ENCODE results near the gene SNTA1. TPM values are rescaled to one million over a fixed set of nuclear protein-coding genes. Genes with fewer than 3 reads are reported as not detected.
"Not testable (repeated sequence)": the region's sequence is repeated elsewhere in the genome, so short reads cannot be mapped to it uniquely, and the experiment has no call there.

Gene SNTA1
- total RNA-seq, 3 donors from 2014 or later = 1.2 to 2.7 (median 2.4) TPM

DNA sequence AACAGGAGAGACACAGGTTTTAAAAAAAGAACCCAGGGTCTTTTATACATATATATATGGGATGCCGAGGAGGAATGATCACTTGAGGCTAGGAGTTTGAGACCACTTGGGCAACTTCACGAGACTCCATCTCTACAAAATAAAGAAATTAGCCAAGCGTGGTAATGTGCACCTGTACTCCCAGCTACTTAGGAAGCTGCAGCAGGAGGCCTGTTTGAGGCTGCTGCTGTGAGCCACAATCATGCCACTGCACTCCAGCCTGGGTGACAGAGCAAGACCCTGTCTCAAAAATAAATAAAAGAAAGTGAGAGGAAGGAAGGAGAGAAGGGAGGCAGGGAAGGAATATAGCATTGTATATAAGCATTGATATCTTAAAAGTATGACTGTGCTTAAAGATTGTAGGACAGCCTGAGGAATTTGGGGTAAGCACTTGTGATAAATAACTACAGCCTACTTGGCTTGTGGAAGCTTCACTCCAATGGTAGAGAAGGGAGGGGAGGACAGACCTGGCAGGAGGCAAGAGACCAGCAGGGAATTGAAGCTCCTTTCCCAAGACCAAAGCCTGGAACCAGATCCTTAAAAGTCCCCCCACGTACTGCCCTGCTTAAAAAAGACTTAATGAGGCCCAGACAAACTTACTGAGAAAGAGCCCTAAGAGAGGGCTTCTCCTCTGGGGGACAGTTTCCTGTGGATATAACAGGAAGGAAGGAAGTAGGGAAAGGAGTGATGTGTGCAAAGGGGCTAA, 2.5 kb upstream of the SNTA1 start:
- H3K27me3 Mint-ChIP-seq (ENCODE audit: low read depth) = no peaks in the 10 kb centered on the region
- DNase-seq (no peak), ATAC-seq (no peak)
- no peak overlapping the region for H3K4me3 Mint-ChIP-seq
- peaks cover 13% of the 10 kb centered on the region for H3K4me1 Mint-ChIP-seq (ENCODE audit: low read depth)
- no peaks in the 10 kb centered on the region for H3K36me3 Mint-ChIP-seq (ENCODE audit: insufficient read depth)
- peaks cover 4% of the 10 kb centered on the region for H3K9me3 Mint-ChIP-seq

DNA sequence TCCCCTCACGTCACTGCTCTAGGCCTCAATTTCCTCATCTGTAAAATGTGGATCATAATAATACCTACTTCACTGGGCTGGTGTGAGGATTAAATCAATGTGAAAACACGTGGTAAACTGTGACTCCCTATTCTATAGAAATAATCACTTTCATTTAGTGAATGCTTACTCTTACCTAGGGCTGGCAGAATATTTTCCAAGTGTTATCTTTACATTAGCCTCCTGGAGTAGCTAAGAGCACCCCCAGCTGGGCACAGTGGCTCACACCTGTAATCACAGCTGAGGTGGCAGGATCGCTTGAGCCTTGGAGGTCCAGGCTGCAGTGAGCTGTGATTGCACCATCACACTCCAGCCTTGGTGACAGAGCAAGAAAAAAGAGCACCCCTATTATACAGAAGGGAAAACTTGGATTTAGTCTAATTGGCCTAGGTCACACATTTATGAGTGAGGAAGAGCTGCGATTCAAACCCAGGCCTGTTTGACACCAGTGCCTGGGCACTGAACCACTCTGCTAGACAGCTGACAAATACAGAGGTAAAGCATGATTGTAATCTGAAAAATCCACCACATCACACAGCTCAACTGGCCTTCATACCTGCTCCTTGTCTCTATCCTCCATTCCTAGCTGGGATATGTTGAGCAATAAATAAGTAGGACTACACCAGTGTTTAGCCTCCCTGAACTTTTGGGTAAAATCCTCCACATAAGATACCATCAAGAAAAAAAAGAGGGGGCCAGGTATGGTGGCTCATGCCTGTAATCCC, 1.4 kb upstream of the SNTA1 start:
- no peak for ATAC-seq

DNA sequence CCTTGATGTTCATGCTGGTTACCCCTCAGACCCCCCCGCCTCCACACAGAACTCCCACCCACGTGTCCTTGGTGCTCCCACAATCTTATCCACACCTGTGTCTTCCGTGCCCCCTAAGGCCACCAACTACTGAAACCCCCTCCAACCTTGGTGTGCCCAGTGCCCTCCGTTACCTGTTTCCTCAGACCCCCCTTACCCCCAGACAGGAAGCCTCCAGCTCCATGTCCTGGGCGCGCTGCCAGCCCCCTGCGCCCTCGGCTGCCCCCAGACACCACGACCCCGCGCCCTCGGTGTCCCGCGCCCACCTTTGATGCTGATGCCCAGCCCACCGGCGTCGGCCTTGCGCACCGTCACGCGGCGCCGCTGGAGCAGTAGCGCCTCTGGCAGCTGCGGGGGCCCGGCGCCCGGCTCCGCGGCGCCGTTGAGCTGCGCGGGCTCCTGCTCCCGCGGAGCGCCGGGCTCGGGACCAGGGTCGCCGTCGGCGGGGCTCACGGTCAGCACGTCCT, 504 bp downstream of the SNTA1 start:
- H3K9me3 Mint-ChIP-seq = no peaks in the 10 kb centered on the region
- ATAC-seq = peak; percentile 47 to 59
- no peaks in the 10 kb centered on the region for H3K36me3 Mint-ChIP-seq (ENCODE audit: insufficient read depth)
- H3K4me1 Mint-ChIP-seq (ENCODE audit: low read depth) = peaks cover 13% of the 10 kb centered on the region
- H3K4me3 Mint-ChIP-seq = peak overlapping the region; percentile 76
- H3K27me3 Mint-ChIP-seq (ENCODE audit: low read depth) = no peaks in the 10 kb centered on the region
- DNase-seq = peak; percentile 12

More for the DNA sequence above, 1.4 kb upstream of the SNTA1 start:
- H3K36me3 Mint-ChIP-seq (ENCODE audit: insufficient read depth) = no peaks in the 10 kb centered on the region
- peaks cover 13% of the 10 kb centered on the region for H3K4me1 Mint-ChIP-seq (ENCODE audit: low read depth)
- peak; percentile 20 for DNase-seq
- H3K4me3 Mint-ChIP-seq = peak overlapping the region; percentile 88
- H3K9me3 Mint-ChIP-seq = peaks cover 4% of the 10 kb centered on the region
- no peaks in the 10 kb centered on the region for H3K27me3 Mint-ChIP-seq (ENCODE audit: low read depth)

DNA sequence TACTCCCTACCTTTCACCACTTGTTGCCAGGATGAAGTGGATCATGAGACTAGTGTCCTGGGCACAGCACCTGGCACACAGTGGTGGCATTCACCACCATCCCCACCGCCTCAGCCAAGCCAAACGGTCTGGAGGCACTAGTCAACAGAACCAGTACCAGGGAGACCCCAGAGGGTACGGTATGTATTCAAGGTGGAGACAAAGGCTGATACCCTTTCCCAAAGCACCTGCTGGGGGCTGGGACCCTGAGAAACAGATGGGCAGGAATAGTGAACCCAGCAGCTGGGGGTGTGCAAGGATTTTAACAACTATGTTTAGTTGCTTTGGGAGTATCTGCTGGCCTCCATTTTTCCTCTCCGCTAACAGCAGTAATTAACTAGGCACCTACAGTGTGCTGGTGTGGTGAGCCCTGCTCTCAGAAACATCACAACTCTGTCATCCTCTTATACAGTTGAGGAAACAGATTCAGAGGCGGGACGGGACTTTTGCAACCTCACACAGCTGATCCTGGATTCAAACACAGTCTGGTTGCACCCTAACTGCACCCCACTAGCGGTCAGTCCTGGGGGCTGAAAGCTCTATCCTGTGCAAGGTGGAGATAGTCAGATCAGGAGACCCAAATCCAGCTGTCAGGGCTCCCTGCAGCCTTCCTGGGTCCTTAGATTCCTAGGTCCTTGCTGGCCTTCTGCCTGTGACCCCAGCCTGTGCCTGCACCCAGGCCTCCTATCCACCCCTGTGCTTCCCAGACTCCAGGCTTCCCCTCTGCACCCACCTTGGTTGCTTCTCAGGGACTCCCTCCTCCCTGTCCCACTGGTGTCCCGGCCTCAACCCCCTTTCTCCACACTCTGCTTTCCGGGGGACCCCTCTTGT, 1.2 kb downstream of the SNTA1 start:
- DNase-seq (no peak), ATAC-seq (no peak)
- H3K4me1 Mint-ChIP-seq (ENCODE audit: low read depth) = peaks cover 13% of the 10 kb centered on the region
- H3K9me3 Mint-ChIP-seq = no peaks in the 10 kb centered on the region
- no peaks in the 10 kb centered on the region for H3K36me3 Mint-ChIP-seq (ENCODE audit: insufficient read depth)
- no peaks in the 10 kb centered on the region for H3K27me3 Mint-ChIP-seq (ENCODE audit: low read depth)
- peak overlapping the region; percentile 76 for H3K4me3 Mint-ChIP-seq

DNA sequence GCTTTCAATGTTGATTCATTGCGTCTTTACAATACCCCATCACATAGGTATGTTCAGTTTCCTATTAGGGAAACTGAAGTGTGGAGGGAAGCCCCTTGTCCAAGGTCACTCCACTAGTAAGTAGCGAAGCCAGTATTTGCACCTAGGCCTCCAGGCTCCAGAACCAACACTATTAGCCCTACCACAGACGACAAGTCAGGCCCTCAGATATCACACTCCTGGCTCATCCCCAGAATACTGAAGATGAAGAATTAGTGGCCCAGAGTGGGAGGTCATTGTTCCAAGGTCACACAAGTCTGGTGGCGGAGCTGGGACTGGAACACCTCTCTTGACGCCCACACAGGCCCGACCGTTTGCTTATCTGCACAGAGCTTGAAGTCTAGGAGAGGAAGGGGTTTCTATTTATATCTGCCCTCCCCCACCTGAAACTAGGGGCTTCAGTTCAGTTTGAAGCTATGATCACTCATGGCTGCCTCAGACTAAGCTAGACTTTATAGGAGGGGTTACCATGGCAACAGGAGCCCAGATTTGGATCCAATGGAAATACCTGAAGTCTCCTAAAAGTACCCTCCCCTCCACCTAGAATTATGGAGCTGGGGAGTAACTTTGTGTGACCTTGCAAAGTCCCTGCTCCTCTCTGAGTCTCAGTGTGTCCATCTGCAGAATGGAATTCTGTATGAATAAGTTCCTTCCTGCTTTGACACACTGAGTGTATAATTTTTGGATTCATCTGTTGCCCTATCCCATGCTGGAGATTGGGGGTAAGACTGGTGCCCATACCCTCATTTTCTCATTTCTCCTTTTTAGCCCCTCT, 2.2 kb downstream of the SNTA1 start:
- ATAC-seq (no peak), DNase-seq (no peak)
- Mint-ChIP-seq H3K36me3 (ENCODE audit: insufficient read depth) (no peaks in the 10 kb centered on the region), H3K4me1 (ENCODE audit: low read depth) (peaks cover 13% of the 10 kb centered on the region), H3K9me3 (no peaks in the 10 kb centered on the region), H3K4me3 (peak overlapping the region; percentile 76), H3K27me3 (ENCODE audit: low read depth) (no peaks in the 10 kb centered on the region)

DNA sequence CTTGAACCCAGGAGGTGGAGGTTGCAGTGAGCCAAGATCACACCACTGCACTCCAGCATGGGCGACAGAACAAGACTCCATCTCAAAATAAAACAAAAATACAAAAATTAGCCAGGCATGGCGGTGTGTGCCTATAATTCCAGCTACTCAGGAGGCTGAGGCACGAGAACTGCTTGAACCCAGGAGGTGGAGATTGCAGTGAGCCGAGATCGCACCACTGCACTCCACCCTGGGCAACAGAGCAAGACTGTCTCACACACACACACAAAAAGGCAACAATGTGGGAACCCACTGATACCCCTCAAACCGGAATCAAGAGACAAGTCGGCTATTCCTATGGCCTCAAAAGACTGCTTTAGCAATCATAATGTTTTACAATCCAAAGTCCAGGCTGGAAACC, 3.0 kb downstream of the SNTA1 start:
- H3K4me3 Mint-ChIP-seq; H3K36me3 Mint-ChIP-seq (ENCODE audit: insufficient read depth); DNase-seq; H3K9me3 Mint-ChIP-seq; ATAC-seq; H3K27me3 Mint-ChIP-seq (ENCODE audit: low read depth): not testable (repeated sequence)
- peaks cover 13% of the 10 kb centered on the region for H3K4me1 Mint-ChIP-seq (ENCODE audit: low read depth)

DNA sequence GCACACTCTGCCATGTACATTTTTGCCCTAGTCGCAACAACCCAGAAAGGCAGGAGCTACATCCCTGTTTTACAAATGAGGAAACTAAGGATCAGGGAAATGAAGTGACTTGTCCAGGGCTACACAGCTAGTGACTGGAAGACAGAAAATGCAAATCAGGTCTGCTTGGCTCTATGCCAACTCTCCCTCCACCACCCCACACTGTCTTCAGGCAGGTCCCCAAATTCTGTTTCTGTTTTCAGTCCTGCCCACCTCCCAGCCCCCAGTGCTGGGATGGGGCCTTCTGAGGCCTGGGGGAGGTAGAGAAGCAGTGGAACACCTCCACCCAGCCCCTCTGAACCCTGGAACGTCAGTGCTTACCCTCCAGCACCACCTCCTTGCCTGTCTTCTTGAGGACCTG, 5.1 kb downstream of the SNTA1 start:
- no peak for ATAC-seq

DNA sequence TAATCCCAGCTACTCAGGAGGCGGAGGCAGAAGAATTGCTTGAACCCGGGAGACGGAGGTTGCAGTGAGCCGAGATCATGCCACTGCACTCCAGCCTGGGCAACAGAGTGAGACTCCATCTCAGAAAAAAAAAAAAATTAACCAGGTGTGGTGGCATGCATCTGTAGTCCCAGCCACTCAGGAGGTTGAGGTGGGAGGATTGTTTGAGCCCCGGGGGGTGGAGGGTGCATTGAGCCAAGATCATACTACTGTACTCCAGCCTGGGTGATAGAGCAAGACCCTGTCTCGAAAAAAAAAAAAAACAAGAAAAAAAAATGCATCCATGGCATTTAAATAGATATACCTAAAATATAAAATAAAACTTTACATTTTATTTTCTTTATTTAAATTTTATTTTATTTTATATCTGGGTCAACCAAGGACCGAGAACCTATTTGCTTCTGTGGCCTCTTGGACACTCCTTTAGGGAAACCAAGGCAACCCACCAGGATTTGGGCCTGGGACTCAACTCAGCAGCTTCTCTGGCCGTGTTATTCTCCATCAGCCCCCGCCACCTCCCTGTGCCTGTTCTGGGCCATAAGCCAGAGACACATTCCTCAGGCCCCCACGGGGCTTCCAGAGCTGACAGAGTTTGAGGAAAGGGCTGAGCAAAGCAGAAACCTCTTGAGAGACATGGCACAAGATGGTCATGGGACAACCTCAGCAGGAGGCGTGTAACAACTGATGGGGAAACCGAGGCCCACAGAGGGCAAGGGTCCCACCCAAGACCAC, 6.2 kb downstream of the SNTA1 start:
- Mint-ChIP-seq H3K27me3 (ENCODE audit: low read depth) (no peaks in the 10 kb centered on the region), H3K36me3 (ENCODE audit: insufficient read depth) (no peaks in the 10 kb centered on the region), H3K9me3 (no peaks in the 10 kb centered on the region), H3K4me3 (no peak overlapping the region), H3K4me1 (ENCODE audit: low read depth) (peaks cover under 1% of the 10 kb centered on the region)
- no peak for DNase-seq
- ATAC-seq = no peak

More for the DNA sequence above, 5.1 kb downstream of the SNTA1 start:
- no peaks in the 10 kb centered on the region for H3K9me3 Mint-ChIP-seq
- no peak overlapping the region for H3K4me3 Mint-ChIP-seq
- no peaks in the 10 kb centered on the region for H3K27me3 Mint-ChIP-seq (ENCODE audit: low read depth)
- H3K4me1 Mint-ChIP-seq (ENCODE audit: low read depth) = peaks cover 1% of the 10 kb centered on the region
- no peak for DNase-seq
- no peaks in the 10 kb centered on the region for H3K36me3 Mint-ChIP-seq (ENCODE audit: insufficient read depth)

DNA sequence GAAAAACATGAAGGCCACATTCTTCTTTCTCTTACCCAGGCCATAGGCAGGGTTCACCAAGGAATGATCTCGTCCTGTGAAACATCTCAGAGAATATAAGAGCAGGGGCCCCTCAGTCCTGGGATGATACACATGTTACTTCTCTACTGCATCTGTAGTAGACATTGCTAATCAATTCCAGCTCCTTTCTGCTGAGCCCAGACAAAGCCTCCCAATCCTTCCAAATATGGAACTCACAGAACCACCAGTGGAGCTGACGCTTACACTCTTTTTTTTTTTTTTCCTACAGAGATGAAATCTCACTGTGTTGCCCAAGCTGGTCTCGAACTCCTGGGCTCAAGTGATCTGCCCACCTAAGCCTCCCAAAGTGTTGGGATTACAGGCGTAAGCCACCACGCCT, 9.1 kb downstream of the SNTA1 start:
- Mint-ChIP-seq H3K4me3 (no peak overlapping the region), H3K9me3 (no peaks in the 10 kb centered on the region), H3K4me1 (ENCODE audit: low read depth) (no peaks in the 10 kb centered on the region), H3K36me3 (ENCODE audit: insufficient read depth) (no peaks in the 10 kb centered on the region), H3K27me3 (ENCODE audit: low read depth) (no peaks in the 10 kb centered on the region)
- DNase-seq = no peak
- no peak for ATAC-seq

DNA sequence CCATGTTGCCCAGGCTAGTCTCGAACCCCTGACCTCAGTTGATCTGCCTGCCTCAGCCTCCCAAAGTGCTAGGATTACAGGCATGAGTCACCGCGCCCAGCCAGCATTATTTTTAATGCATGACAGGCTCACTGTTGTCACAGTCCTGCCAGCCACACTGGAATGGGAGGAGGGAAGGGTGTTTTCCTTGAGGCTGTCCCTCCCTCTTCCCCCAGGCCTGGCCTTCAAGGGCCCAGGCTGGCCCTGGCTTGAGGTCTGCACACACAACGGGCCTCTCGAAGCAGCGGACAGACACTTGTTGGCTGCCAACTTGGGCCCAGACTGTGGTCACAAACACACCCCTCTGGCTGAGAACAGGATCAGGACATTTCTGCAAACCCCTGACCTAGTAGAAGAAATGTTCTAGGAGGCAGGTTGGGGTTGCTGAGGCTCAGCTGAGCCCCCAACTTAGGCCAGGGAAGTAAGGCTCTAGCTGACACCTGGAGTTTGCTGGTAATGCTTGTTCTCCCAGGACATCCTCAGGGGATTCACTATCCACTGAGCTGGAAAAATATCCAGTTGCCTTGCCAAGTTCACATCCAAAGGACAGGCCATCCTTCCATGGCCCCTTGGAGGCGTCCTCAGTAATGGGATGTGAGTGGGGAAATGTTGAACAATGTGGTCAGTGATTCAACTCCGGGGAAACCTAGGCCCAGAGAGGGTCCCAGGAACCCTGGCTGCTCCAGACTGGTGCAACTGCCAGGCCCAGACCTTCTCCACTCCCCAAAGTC, 9.9 kb downstream of the SNTA1 start:
- Mint-ChIP-seq H3K4me1 (ENCODE audit: low read depth) (no peaks in the 10 kb centered on the region), H3K9me3 (no peaks in the 10 kb centered on the region), H3K4me3 (no peak overlapping the region), H3K36me3 (ENCODE audit: insufficient read depth) (no peaks in the 10 kb centered on the region), H3K27me3 (ENCODE audit: low read depth) (no peaks in the 10 kb centered on the region)
- DNase-seq (no peak), ATAC-seq (no peak)

DNA sequence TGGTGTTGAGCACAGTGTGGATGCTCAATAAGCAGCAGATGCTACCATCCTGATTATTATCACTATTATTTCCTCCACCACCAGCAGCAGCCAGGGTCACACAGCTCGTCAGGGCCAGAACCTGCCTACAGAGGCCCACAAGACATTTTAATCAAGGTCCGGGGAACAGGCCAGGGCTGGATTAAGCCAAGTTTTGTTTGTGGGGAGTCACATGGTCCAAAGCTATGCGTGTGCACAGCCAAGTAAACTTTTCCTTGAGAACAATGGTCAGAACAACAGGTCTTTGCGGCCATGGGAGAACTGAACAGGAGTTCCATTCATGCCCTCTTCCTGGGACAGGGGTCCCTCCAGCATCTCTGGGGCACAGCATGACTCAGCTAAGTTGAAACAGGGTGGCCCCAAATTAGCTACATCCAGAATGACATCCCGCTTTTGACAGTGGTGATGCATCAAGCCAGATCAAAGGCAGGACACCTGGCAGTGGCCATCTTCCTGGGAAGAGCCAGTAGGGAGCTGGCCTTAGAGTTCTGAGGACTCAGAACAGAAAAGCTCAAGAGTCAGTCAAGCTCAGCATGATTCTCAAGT, 11.7 kb downstream of the SNTA1 start:
- no peak for DNase-seq
- H3K4me3 Mint-ChIP-seq = no peak overlapping the region
- no peaks in the 10 kb centered on the region for H3K9me3 Mint-ChIP-seq
- no peaks in the 10 kb centered on the region for H3K27me3 Mint-ChIP-seq (ENCODE audit: low read depth)
- H3K36me3 Mint-ChIP-seq (ENCODE audit: insufficient read depth) = no peaks in the 10 kb centered on the region
- ATAC-seq = no peak
- H3K4me1 Mint-ChIP-seq (ENCODE audit: low read depth) = no peaks in the 10 kb centered on the region

DNA sequence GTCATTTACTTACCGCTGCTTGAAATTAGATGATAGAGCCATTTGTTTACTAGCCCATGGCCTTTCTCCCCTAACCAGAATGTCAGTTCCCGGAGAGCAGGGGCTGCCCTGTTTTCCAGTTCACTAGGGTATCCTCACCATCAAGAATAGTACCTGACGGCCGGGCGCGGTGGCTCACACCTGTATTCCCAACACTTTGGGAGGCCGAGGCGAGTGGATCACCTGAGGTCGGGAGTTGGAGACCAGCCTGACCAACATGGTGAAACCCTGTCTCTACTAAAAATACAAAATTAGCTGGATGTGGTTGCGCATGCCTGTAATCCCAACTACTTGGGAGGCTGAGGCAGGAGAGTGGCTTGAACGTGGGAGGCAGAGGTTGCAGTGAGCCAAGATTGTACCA, 19.7 kb downstream of the SNTA1 start:
- not testable (repeated sequence) for H3K4me3 Mint-ChIP-seq; H3K27me3 Mint-ChIP-seq (ENCODE audit: low read depth); H3K4me1 Mint-ChIP-seq (ENCODE audit: low read depth); ATAC-seq; H3K9me3 Mint-ChIP-seq; DNase-seq; H3K36me3 Mint-ChIP-seq (ENCODE audit: insufficient read depth)

All from activated T-cell treated with anti-CD3 and anti-CD28 coated beads, Interleukin-2, amount 50 U/mL, for 4 hours (primary cell).